ENCODE results near the gene IDS. TPM values are rescaled to one million over a fixed set of nuclear protein-coding genes. Genes with fewer than 3 reads are reported as not detected.
A peak's percentile ranks its signal among the peaks of the same experiment; 100 is the strongest.
"Not testable (repeated sequence)": the region's sequence is repeated elsewhere in the genome, so short reads cannot be mapped to it uniquely, and the experiment has no call there.

Gene IDS
- total RNA-seq, 4 donors from 2014 or later = 42.7 to 117 (median 83.7) TPM

DNA sequence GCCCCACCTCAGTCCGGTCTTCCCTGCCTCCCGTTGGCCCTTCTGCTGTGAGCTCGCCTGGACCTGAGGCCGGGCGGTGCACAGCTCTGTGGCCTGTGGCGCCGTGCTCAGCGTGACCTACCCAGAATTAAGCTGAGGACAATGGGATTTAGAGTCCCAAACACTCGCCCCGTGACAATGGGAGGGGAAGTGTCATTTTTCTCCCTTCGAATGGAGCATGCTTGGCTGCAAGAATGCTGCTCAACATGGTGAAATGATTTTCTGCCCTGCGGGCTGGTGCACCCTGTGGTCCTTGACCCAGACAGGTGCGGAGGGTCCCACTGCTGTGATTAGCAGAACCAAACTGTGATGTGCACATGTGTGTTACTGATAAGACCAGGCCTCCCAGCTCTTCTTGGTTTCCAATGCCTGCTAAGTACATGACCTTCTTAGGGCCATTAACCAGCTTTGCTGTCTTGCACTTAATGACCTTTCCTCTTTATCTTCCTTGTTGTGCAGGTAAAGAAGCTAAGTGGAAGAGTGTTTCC is 36.5 kb upstream of the IDS start:
- H3K4me3 ChIP-seq = peak overlapping the region; percentile 47 to 55
- no peak for TF ChIP-seq POLR2A (IDR thresholded peaks at IDR 0.05)
- TF ChIP-seq, protein P1, sequence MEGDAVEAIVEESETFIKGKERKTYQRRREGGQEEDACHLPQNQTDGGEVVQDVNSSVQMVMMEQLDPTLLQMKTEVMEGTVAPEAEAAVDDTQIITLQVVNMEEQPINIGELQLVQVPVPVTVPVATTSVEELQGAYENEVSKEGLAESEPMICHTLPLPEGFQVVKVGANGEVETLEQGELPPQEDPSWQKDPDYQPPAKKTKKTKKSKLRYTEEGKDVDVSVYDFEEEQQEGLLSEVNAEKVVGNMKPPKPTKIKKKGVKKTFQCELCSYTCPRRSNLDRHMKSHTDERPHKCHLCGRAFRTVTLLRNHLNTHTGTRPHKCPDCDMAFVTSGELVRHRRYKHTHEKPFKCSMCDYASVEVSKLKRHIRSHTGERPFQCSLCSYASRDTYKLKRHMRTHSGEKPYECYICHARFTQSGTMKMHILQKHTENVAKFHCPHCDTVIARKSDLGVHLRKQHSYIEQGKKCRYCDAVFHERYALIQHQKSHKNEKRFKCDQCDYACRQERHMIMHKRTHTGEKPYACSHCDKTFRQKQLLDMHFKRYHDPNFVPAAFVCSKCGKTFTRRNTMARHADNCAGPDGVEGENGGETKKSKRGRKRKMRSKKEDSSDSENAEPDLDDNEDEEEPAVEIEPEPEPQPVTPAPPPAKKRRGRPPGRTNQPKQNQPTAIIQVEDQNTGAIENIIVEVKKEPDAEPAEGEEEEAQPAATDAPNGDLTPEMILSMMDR (IDR thresholded peaks at IDR 0.05) = no peak
- DNase-seq = no peak
- no peaks in the 10 kb centered on the region for H3K4me1 ChIP-seq
- no peaks in the 10 kb centered on the region for H3K9me3 ChIP-seq
- no peaks in the 10 kb centered on the region for H3K27me3 ChIP-seq
- H3K27ac ChIP-seq = peak overlapping the region; percentile 87 to 91
- H3K36me3 ChIP-seq = no peaks in the 10 kb centered on the region
- intact Hi-C loops (cut with DNase I; ENCODE audit: low total_unique reads) = no loop called here

DNA sequence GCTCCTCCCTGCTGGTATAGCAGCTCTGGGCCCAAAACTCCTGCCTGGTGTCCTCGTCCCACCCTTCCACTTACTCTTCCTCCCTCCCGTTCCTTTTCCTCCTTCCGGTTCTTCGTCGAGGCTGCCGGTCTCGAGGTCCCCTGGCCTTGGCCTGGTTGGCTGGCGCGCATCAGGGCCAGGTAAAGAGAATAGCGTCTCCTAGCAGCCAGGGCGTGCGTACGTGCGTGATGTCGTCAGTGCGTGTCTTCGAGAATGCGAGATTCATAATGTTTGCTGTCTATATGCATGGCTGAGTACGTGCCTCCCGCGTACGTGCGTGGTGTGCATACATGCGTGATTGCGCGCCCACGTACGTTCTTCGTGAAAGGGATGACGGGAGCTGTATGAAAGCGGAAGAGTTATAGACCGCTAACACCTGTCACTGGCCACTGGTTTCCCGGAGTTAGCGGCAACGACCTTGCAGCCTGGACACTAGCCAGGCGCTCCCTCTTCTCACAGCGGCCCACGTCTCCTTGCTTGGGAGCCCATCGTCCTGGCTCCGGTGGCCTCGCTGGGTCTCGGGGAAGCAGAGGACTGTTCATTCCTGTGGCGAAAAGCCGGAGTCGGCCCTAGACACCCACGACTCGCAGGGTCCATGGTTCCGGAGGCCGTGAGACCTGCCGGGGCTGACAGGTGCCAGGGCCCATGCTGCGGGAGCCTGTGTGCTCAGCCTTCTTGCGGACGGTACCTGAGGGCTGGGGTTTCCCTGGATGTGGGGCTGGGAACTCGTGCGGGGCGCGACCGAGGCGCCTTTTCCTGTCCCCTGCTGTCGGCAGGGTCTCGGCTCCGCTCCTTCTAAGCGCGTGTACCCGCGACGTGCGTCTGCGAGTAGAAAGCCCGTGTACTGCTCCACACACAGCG is 35.8 kb upstream of the IDS start, which contains the start of gene EOLA1:
TSS of gene EOLA1 (plus strand) at position 392 of the 900 bp plus-strand sequence. CDS start 4,619 bp downstream, outside the sequence.
- intact Hi-C loops (cut with DNase I; ENCODE audit: low total_unique reads) = no loop called here
- no peaks in the 10 kb centered on the region for H3K4me1 ChIP-seq
- peak within 1 kb of the TSS; percentile 87 to 91 for H3K27ac ChIP-seq
- no peaks in the 10 kb centered on the region for H3K9me3 ChIP-seq
- H3K4me3 ChIP-seq = peak within 1 kb of the TSS; percentile 47 to 55
- TF ChIP-seq POLR2A (IDR thresholded peaks at IDR 0.05) = no peak
- TF ChIP-seq, protein P1 (IDR thresholded peaks at IDR 0.05) = no peak
- H3K36me3 ChIP-seq = no peaks in the 10 kb centered on the region
- DNase-seq = no peak
- no peaks in the 10 kb centered on the region for H3K27me3 ChIP-seq

DNA sequence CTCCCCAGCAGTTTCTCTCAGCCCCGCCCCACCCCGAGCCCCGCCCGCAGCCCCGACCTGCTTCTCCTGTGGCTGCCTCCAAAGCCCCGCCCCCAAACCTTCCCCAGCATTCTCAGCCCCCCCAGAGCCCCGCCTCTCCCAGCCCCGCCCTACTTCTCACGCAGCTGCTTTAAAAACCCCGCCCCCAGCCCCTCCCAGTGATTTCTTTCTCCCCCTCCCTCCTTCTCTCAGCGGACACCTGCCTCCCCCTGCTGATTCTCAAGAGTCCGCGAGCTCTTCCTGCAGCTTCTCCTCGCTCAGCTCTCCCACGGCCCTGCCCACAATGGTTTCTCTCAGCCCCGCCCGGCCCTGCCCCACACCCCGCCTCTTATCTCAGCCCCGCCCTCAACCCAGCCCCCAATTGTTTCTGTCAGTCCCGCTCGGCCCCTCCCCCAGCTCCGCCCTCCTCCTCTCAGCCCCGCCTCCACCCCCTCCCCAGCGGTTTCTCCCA is 35.1 kb upstream of the IDS start:
- intact Hi-C loops (cut with DNase I; ENCODE audit: low total_unique reads) = no loop called here
- peak; percentile 88 to 97 for DNase-seq
- Histone ChIP-seq H3K4me3 (peak overlapping the region; percentile 47 to 55), H3K27me3 (no peaks in the 10 kb centered on the region), H3K27ac (peak overlapping the region; percentile 87 to 91), H3K36me3 (no peaks in the 10 kb centered on the region), H3K9me3 (no peaks in the 10 kb centered on the region), H3K4me1 (no peaks in the 10 kb centered on the region)
- TF ChIP-seq POLR2A (IDR thresholded peaks at IDR 0.05) = no peak
- TF ChIP-seq, protein P1 (IDR thresholded peaks at IDR 0.05) = no peak

DNA sequence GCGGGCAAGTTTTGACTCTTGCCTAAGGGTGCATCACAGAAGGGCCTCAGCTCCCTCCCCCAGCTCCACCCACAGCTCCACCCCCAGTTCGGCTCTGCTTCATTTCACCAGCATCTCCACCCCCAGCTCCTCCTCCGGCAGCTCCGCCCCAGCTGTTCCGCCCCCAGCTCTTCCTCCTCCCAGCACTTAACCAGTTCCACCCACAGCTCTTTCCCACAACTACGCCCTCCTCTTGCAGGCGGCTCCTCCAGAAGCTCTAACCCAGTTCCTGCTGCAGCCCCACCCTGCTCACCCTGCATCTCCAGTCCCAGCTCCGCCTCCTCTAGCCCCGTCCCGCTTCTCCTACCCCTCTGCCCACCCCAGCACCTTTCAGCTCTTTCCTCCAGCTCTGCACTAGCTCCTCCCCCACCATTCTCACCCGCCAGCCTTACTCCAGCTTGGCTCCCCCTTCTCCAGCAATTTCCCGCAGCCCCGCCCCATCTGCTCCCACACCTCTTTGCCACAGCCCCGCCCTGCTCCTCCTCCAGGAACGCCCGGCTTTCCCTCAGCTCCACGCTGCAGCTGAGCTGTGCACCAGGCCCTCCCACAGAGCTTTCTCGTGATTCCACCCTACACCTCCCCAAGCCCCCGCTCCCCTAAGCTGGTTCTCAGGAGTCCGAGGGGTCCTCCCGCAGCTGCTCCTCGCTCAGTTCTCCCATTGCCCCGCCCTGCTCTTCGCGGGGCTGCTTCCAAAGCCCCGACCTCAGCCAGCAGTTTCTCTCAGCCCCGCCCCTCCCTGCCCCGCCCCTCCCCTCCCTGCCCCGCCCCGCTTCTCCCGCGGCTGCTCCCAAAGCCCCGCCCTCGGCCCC is 34.4 kb upstream of the IDS start:
- no peaks in the 10 kb centered on the region for H3K36me3 ChIP-seq
- no peaks in the 10 kb centered on the region for H3K9me3 ChIP-seq
- peak overlapping the region; percentile 41 to 42 for H3K4me3 ChIP-seq
- intact Hi-C loops (cut with DNase I; ENCODE audit: low total_unique reads) = no loop called here
- peak overlapping the region; percentile 77 to 79 for H3K27ac ChIP-seq
- peak; percentile 89 to 92 for DNase-seq
- H3K27me3 ChIP-seq = no peaks in the 10 kb centered on the region
- TF ChIP-seq, protein P1 (IDR thresholded peaks at IDR 0.05) = no peak
- peak in 1 of 2 donors; percentile 6 for TF ChIP-seq POLR2A (IDR thresholded peaks at IDR 0.05)
- no peaks in the 10 kb centered on the region for H3K4me1 ChIP-seq

DNA sequence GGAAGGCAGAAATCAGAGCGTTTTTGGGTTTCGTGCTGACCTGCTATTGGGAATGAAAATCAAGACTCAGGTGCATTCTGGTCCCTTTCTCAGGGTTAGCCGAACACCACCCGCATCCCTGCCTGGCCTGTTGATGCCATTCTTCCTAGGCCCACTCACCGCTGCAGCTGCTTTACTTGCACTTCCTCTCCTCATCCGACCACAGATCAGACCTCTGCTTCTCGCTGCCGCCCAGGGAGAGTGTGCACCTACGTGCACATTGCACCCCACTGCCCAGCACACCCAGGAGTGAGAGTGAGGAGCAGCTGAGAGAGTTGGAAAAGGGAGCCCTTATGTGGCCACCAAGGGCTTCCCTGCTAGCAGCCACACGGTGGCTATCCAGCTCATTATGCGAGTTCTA is 32.4 kb upstream of the IDS start:
- H3K4me1 ChIP-seq; intact Hi-C loops (cut with DNase I; ENCODE audit: low total_unique reads); H3K27ac ChIP-seq; H3K27me3 ChIP-seq; H3K4me3 ChIP-seq; H3K36me3 ChIP-seq; H3K9me3 ChIP-seq; DNase-seq: not testable (repeated sequence)

DNA sequence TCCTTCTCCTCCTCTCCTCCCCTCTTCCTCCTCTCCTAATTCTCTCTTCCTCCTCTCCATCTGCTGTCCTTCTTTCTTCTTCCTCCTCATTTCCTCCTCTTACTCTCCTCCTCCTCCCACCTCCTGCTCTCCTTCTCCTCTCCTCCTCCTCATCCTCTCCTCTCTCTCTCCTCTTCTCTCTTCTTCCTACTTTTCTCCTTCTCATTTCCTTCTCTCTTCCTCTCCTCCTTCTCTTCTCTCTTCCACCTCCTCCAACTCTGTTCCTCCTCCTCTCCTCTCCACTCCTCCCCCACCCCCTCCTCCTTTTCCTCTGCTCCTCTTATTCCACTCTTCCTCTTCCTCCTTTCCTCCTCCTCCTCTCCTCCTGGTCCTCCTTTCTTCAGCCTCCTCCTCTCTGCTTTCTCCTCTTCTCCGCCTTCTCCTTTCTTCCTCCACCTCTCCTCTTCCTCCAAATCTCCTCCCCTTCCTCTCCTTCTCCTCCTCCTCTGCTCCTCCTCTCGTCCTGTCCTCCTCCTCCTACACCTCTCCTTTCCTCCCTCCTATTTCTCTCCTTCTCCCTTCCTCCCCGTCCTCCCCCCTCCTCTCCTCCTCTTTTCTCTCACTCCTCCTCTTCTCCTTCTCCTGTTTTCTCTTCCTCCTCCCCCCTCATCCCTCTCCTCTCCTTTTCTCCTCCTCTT is 30.0 kb upstream of the IDS start:
- H3K27me3 ChIP-seq; intact Hi-C loops (cut with DNase I; ENCODE audit: low total_unique reads); H3K4me1 ChIP-seq; H3K4me3 ChIP-seq; DNase-seq; H3K9me3 ChIP-seq; H3K27ac ChIP-seq; H3K36me3 ChIP-seq: not testable (repeated sequence)

DNA sequence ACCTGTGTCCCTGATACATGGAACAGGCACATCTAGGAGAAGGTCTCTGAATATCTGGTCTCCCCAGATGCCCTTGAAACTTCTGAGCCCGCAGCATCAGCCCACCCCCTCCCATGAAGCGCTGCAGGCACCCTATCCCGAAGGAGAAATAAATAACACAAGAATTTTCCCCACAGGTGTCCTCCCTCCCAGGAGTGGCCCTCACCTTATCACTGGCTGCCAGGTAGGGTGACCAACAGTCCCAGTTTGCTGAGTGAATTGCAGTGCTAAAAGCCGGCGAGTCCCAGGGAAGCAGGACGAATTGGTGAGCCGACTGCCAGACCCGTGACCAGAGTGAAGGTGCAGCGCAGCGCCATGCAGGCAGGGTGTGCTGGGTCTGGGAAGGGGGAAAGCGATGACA is 28.9 kb upstream of the IDS start:
- H3K27me3 ChIP-seq; H3K27ac ChIP-seq; H3K4me3 ChIP-seq; H3K9me3 ChIP-seq; intact Hi-C loops (cut with DNase I; ENCODE audit: low total_unique reads); H3K4me1 ChIP-seq; DNase-seq; H3K36me3 ChIP-seq: not testable (repeated sequence)

DNA sequence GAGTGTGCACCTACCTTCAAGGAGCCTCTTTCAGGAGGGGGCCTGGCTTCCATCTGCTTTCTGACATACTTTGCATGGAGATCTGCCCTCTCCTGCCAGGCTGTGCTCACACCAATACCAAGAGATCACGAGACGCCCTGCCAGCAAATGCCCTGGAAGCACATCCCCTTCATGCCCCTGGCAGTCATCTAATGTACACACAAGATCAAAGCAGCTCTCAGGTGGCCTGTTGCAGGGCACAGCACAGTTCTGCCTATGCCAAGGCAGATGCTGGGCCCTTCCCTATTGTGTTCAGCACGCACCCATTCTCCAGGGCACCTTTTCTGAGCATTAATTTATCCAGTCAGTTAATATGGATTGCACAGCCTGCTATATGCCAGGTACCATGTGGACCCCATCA is 27.8 kb upstream of the IDS start:
- intact Hi-C loops (cut with DNase I; ENCODE audit: low total_unique reads); H3K36me3 ChIP-seq; H3K27me3 ChIP-seq; H3K9me3 ChIP-seq; H3K4me3 ChIP-seq; DNase-seq; H3K27ac ChIP-seq; H3K4me1 ChIP-seq: not testable (repeated sequence)
